ENCODE results near the gene ANKS1A.

ANKS1A gene

DNA sequence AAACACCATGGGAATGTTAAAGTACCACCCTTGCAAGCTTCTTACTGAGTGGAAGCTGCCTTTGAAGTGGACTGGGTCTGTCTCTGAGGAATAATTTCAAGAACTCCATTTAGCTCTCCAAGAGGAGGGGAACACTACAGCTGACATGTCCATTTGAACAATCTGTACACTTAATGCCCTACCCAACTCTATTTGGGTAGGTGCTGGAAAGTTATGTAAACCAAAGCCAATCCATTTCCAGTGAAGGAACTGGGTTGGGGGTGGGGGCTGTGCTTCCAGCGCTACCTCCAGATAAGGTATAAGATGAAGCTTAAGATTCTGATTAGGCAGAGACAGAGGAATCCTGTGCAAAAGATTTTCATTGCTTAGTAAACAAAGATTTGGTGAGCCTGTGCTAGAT, 130.1 kb downstream of the ANKS1A start:
- no peak for DNase-seq (ENCODE audit: low read depth in 2 of 2)

DNA sequence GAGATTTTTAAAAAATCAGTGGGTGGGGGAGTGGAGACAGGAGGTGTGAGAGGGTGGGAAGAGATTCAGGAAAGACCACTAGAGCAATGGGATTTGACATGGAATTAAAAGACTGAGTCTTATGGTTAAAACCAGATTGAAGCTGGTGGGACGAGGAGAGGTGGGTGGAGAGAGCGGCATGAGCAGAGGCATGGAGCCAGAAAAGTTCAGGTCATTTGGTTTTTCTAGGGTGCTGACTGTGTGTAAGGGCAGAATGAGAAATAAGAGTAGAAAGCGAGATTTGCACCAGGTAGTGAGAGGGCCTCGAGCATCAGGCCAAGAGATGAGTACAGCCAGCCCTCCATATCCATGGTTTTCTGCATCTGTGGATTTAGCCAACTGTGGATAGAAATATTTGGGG, 130.8 kb downstream of the ANKS1A start:
- no peak for DNase-seq (ENCODE audit: low read depth in 2 of 2)

DNA sequence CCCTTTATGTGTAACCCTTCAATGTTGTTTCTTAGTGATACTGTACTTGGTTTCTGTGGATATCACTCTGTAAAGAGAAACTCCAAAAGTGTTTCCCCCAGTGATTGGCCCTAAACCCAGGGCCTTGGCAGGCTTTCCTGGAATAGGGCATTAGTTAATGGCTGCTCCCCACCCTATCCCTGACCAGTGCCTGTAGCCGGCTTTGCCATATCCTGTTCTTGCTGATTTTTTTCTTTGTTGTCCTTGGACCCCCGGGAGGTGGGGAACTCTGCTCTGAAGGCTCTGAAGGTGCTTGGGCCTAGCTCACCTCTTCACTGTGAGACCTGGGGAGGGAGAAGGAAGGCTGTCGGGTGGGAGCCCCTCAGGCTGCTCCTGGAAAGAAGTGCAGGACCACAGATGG, 131.9 kb downstream of the ANKS1A start:
- DNase-seq (ENCODE audit: low read depth in 2 of 2) = no peak

DNA sequence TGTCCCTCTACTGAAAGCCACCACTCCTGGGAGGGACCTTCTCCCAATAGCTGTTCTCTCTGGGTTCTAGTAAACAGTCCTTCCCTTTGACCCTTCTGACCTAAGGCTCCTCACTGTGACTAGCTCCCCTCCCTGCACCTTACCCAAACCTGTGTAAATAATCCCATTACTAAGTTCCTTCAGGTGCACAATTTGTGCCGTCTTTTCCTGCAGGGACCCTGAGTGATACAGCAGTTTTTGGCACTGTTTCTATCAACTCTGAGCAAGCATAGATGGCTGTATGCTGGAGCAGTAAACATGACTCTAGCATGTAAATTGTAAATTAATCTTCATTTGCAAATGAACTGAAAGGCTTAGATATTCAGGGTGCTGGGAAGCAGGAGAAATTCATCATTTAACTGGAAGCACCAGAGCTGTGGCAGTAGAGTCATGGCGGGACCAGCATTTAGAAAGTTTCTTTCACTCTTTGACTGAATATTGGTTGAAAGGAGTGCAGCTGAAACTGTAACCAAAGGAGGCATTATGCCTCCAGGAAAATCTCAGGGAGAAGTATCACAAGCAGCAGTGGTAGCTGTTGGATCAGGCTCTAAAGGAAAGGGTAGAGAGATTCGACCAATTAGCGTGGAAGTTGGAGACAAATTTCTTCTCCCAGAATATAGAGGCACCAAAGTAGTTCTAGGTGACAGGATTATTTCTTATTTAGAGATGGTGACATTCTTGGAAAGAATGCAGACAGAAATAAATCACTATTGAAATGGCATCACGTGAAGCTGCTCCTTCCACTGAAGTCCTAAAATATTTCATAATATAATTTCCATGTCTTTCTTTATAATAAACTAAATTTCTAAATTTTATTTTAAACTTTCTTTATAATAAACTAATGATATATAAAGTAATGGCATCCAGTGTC, 134.3 kb downstream of the ANKS1A start:
- DNase-seq (ENCODE audit: low read depth in 2 of 2) = no peak

- DNase-seq (ENCODE audit: low read depth in 2 of 2) = no peak
Measured at GRCh38 chr6:35024551-35025054, 135.5 kb downstream of the ANKS1A start.

- no peak for DNase-seq (ENCODE audit: low read depth in 2 of 2)
Measured at GRCh38 chr6:35025232-35026188, 136.5 kb downstream of the ANKS1A start.

DNA sequence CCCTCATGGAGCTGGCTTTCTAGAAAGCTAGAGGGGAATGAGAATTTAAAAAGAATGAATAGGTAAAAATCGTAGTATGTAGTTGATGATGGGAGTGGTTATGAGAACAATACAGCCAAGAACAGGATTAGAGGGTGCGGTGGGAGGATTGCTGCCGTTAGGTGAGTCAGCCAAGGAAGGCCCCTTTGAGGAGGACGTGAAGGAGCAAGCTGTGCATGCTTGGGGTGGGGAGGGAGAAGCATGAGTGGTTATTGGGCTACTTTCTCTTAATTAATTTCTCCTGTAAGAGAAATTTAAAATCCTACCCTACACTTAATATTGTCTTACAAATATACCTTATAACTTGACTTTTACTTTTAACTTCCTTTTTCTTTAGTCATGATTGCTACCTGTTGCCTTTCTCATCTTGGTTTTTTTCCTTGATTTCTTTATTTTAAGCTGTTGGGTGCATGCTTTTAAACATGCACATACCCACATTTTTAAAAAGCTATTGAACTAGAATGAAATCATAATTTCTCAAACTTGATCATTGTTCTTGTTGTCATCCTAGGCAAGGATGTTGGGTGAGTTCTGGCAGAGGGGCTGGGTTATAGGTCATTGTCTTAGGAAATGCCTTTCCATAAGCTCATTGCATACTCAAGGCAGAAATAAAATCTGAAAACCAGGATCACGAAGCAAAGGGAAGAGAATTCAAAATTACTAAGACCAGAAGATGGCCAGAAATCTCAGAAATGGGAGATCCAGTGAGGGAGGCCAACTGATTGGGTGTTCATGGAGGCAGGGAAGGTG, 137.6 kb downstream of the ANKS1A start:
- DNase-seq (ENCODE audit: low read depth in 2 of 2) = no peak

DNA sequence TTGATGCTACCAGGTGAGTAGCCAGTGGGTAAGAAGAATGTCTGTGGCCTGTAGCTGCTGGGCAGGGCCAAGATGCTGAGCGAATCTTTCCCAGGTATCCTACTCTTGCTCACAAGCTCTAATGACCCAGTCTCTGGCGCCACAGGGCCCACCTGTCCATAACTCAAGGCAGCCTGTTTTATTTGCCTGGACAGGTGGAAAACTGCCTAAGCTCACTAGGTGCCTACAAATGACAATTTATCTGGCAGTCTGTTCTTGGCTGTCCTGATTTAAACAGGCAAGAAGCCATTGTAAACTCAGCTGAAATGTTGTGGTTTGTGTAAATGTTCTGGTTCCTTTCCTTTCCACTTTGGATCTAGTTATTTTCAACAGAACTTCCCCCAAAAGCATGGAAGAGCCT, 138.8 kb downstream of the ANKS1A start:
- no peak for DNase-seq (ENCODE audit: low read depth in 2 of 2)

DNA sequence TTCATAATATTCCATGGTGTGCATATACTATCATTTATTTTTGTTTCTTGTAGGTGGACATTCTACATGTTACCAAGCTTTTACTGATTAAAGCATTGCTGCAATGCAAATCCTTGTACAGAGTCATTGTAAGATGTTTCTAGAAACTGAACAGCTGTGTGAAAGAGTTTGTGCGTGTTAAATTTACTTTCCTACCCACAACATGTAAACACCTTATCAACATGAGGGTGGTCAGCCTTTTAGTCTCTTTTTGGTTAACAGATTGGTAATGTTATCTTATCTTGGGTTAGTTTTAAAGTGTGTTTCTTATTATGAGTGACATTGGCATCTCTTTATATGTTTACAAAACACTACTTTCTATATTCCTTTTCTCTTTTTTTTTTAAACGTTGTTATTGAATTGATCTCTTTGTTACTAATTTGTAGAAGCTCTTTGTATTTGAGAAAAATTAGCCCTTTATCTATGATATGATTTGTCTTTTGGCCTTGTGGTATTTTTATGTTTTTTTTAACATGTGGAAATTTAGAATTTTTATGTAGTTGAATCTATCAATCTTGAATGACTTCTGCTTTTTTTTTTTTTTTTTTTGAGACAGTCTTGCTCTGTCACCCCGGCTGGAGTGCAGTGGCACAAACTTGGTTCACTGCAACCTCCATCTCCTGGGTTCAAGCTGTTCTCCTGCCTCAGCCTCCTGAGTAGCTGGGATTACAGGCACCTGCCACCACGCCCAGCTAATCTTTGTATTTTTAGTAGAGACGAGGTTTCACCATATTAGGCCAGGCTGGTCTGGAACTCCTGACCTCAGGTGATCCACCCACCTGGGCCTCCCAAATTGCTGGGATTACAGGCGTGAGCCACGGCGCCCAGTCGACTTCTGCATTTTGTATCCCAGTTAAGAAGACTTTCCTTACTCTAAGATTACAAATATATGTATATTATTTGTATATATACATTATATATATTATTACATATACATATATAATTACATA, 140.0 kb downstream of the ANKS1A start:
- no peak for DNase-seq (ENCODE audit: low read depth in 2 of 2)

GRCh38 chr6:35030099-35030498, 141.0 kb downstream of the ANKS1A start:
- no peak for DNase-seq (ENCODE audit: low read depth in 2 of 2)

DNA sequence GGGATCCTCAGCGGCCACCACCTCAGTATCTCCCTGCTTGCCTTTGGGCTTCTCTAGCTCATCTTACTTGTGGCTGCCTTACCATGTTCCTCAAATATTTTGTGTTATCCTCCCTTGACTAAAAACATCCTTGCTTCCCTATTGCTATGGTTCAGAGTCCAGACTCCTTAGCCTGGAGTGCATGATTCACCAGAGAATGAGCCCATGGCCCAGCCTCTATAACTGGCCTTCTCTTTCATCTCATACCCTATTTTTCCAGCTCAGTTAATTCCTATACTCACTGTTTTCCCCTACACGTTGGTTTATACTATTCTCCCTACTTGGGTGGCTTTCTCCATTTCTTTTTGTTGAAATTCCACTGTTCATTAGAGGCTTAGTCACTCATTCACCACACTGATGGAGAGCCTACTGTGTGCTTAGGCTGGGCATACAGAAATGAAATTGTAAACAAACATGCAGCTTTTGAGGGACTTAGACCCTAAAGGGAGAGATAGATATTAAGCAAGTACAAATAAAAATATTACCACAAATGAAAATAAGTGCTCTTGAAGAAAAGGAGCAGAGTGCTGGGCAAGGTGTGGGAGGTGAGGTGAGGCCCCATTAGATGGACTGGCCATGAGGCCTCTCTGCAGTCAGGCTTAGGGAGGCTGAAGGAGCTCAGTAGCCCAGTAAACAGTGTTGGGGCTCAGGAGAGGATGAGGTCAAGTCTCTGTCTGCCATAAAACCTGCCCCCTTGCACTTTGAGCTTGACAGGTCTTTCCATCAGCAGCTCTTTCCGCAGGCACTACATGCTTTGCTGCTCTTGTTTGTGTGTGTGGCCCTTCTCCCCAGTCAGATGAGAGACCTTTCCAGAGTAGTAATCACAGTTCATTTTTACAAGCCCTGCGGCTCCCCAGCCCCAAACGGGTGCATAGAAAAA, 142.8 kb downstream of the ANKS1A start:
- DNase-seq (ENCODE audit: low read depth in 2 of 2) = no peak

DNA sequence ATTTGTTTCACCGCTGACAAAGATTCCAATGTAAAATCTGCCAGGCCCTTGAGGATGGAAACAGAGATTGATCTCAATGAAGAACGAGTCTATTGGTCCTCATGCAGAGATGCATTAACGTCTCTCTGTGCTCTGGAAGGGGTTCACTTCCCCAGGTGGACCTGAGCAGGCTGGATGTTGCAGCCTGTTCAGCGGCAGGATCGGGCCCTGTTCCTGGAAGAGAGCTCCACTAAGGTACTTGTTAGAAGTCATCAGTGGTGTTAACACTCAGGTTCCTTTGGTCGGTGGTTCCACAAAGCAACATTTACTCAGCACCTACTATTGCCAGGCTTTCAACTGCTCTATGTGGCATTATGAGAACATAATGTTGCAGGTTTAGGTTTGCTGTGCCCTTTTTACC, 144.6 kb downstream of the ANKS1A start:
- no peak for DNase-seq (ENCODE audit: low read depth in 2 of 2)

DNA sequence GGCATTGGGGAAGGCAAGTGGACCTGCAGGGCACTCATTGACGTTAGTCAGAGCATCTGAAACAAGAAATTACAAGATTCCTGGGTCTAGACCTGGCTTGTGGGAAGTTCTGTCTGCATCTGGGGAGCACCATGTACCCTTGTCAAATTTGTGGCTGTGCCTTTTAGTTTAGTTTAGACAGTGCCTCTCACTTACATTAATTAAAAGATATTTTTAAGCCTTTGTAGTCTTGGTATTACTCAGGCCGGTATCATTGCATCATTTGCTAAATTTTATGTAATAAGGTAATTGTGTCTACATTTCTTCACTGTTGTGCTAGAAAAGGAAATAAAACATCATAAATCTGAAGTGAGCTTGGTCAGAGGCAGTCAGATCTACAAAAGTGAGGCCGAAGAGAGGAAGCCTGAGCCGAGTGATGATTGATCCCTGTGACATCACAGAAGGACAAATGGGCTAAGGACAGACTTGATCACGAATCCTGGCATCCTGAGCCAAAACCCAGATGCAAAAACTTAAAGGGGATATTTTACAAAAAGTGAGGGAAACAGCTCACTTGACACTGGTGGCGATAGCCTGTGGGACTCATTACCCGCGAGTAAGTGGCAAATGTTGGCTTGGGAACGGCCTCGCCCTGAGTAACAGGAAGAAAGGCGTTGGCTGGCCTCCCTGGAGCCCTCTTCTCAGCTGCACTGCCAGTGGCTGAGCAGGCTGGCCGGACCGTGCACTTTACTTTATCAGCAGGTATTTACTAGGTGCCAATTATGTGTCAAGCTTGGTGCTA, 145.5 kb downstream of the ANKS1A start:
- DNase-seq (ENCODE audit: low read depth in 2 of 2) = no peak

- no peak for DNase-seq (ENCODE audit: low read depth in 2 of 2)
Measured at GRCh38 chr6:35035481-35036030, 146.5 kb downstream of the ANKS1A start.

DNA sequence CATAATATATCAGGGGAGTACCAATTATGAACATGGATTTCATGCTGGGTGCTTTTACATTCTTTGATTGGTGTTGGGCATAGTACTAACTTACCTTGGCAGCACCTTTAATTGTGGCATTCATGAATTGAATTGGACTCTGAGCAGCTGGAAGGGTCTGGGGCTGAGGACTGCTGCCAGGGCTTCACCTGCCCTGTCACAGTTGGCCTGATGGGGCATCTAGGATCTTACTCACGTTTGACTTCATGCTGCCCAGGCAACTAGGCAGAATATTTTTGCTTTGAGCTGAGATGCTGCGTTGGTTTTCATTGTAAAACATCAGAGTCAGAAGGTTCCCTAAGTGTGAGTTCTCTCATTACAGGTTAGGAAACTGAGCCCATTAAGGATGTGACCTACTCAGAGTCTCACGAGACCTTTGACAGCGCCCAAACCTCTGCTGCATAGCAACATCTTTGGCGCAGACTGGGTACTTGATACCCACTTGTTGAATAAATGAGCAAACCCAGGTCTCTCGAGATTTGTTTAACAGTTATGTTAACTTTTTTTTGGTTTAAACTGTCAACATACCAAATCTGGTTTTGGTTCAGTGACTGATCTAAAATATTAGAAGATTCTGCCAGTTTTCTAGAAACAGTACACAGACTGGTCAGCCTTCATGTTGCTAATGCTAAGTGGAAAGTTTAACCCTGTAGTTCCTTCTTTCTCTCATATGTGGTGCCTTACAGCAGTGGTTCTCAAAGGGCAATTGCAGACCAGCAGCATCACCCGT, 147.2 kb downstream of the ANKS1A start:
- DNase-seq (ENCODE audit: low read depth in 2 of 2) = no peak

- no peak for DNase-seq (ENCODE audit: low read depth in 2 of 2)
Measured at GRCh38 chr6:35036828-35037663, 148.0 kb downstream of the ANKS1A start.

DNA sequence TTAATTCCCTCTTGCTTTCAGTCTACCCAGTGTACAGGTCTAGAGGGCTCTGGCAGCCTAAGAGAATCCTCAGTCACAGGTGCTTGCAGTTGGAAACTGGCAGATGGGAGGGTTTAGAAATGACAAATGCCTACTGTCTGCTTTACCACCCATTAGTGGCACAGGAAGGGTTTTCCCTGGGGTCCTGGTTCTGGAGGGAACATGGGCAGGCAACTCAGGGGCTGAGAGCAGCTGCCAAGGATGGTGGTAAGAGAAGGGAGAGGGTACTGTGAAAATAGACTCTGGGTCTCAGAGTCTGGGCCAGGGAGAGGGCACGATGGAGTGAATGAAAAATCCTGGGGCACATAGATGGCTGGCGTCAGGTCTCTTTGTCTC, 148.6 kb downstream of the ANKS1A start:
- DNase-seq (ENCODE audit: low read depth in 2 of 2) = no peak
